HCT116 (cell line): ENCODE measurements around the gene AHCTF1. TPM values are rescaled to one million over a fixed set of nuclear protein-coding genes. Genes with fewer than 3 reads are reported as not detected.

ENCODE experiments used
- ATAC-seq: fragments of 200-7000 bp; cut with Tn5 transposase; 2 replicates; pipeline ENCODE4 v1.9.1; 2020; ENCODE audit warnings: mild to moderate bottlenecking, moderate library complexity
- BruUV-seq: library from RNA; stranded (reverse); fragments of 400-500 nt; replicated peaks from 2 replicates; lab custom pipeline; 2021; lab: Mats Ljungman, UMichigan
- CTCF ChIA-PET: fragments of 300-600 bp; sonication (Branson Sonifier 250); formaldehyde crosslinking; loops from one replicate; lab custom pipeline; 2021; ENCODE audit warnings: antibody characterized with exemption; lab: Charles Lee
- POLR2A ChIA-PET: fragments of 300-600, 350-600 bp; sonication (Branson Sonifier 250); formaldehyde crosslinking; loops from one replicate; lab custom pipeline; 2021; ENCODE audit warnings: antibody characterized with exemption; lab: Charles Lee
- RAD21 ChIA-PET, 2 experiments: fragments of 300-600 bp; sonication (Branson Sonifier 250); formaldehyde crosslinking; loops; one replicate each; lab custom pipeline; 2023; ENCODE audit warnings: low total read pairs in 2 of 2; ENCODE audit not compliant: uncharacterized antibody in 2 of 2, unreplicated experiment in 2 of 2, low non-redundant PET in 1 of 2; lab: Charles Lee
- DNase-seq: peaks from one replicate; pipeline ENCODE4 v3.0.0-alpha.2; 2010; ENCODE audit warnings: low read depth, low spot score
- H2AFZ ChIP-seq: fragments of 200-600 bp; shearing (Covaris generic), sonication (generic); 2 replicates; pipeline ENCODE4 v1.6.1; 2017; ENCODE audit warnings: low read depth, mixed run types, mixed read lengths, antibody characterized with exemption, low read length; ENCODE audit not compliant: poor library complexity, severe bottlenecking
- H3K27ac ChIP-seq: 2 replicates; pipeline ENCODE4 v1.5.1; 2012; ENCODE audit warnings: low read depth, low read length
- H3K27me3 ChIP-seq: fragments of 200-600 bp; sonication (generic); 2 replicates; pipeline ENCODE4 v1.6.1; 2016; ENCODE audit warnings: mixed run types, low read length, mixed read lengths; ENCODE audit not compliant: insufficient read depth
- H3K36me3 ChIP-seq, 2 experiments: fragments of 200-500 bp in 1 of 2; fragments of 200-600 bp in 1 of 2; sonication (Bioruptor generic) in 1 of 2; sonication (generic) in 1 of 2; 2 replicates each; pipeline versions ENCODE4 v1.5.1 to v1.6.1; 2014 to 2016; ENCODE audit warnings: low read length in 2 of 2, inconsistent platforms in 1 of 2, mixed read lengths in 1 of 2, mixed run types in 1 of 2; ENCODE audit not compliant: insufficient read depth in 2 of 2, control insufficient read depth in 1 of 2
- H3K4me1 ChIP-seq, 2 experiments: fragments of 200-600 bp in 1 of 2; sonication (generic) in 1 of 2; 2 replicates each; pipeline versions ENCODE4 v1.5.1 to v1.6.1; 2012 to 2017; ENCODE audit warnings: low read length in 2 of 2, inconsistent platforms in 1 of 2, mild to moderate bottlenecking in 1 of 2, mixed read lengths in 1 of 2, mixed run types in 1 of 2, moderate library complexity in 1 of 2; ENCODE audit not compliant: insufficient read depth in 2 of 2, control insufficient read depth in 1 of 2
- H3K4me2 ChIP-seq: fragments of 200-600 bp; sonication (generic); 2 replicates; pipeline ENCODE4 v1.6.1; 2017; ENCODE audit warnings: mixed run types, low read length, mixed read lengths
- H3K4me3 ChIP-seq, 2 experiments: fragments of 200-600 bp in 1 of 2; sonication (generic) in 1 of 2; replicated peaks in 1 of 2; 2 replicates each; pipeline ENCODE4 v1.5.1; 2011 to 2016; ENCODE audit warnings: low read length in 2 of 2, control low read depth in 1 of 2, low read depth in 1 of 2, mild to moderate bottlenecking in 1 of 2, mixed read lengths in 1 of 2, mixed run types in 1 of 2
- H3K79me2 ChIP-seq: fragments of 200-600 bp; sonication (generic); 2 replicates; pipeline ENCODE4 v1.6.1; 2017; ENCODE audit warnings: mild to moderate bottlenecking, mixed run types, low read length, moderate library complexity, mixed read lengths; ENCODE audit not compliant: insufficient read depth
- H3K9ac ChIP-seq: fragments of 200-600 bp; sonication (generic); 2 replicates; pipeline ENCODE4 v1.6.1; 2016; ENCODE audit warnings: low read length, mixed read lengths
- H3K9me2 ChIP-seq: fragments of 200-600 bp; sonication (generic), shearing (Covaris generic); 2 replicates; pipeline ENCODE4 v1.6.1; 2017; ENCODE audit warnings: mixed run types, mild to moderate bottlenecking, moderate library complexity; ENCODE audit not compliant: insufficient read depth
- H3K9me3 ChIP-seq, 2 experiments: fragments of 200-500 bp in 1 of 2; fragments of 200-600 bp in 1 of 2; sonication (Bioruptor generic) in 1 of 2; sonication (generic) in 1 of 2; 2 replicates each; pipeline ENCODE4 v1.6.1; 2014 to 2017; ENCODE audit warnings: low read length in 2 of 2, mixed read lengths in 2 of 2, inconsistent platforms in 1 of 2, low read depth in 1 of 2, mild to moderate bottlenecking in 1 of 2, mixed run types in 1 of 2, moderate library complexity in 1 of 2; ENCODE audit not compliant: control insufficient read depth in 1 of 2, insufficient read depth in 1 of 2
- H4K20me1 ChIP-seq: fragments of 200-600 bp; sonication (generic), shearing (Covaris generic); 2 replicates; pipeline ENCODE4 v1.6.1; 2017; ENCODE audit warnings: mixed run types, mild to moderate bottlenecking, moderate library complexity; ENCODE audit not compliant: insufficient read depth
- ATF3 ChIP-seq: IDR thresholded peaks from 2 replicates; pipeline ENCODE4 v1.6.1; 2012
- ELF1 ChIP-seq: IDR thresholded peaks from 2 replicates; pipeline ENCODE4 v1.6.1; 2012; ENCODE audit warnings: low read depth, borderline replicate concordance
- EZH2 ChIP-seq: fragments of 200-600 bp; sonication (generic); IDR thresholded peaks from 2 replicates; pipeline ENCODE4 v1.6.1; 2017; ENCODE audit warnings: antibody characterized with exemption, mixed run types
- EZH2phosphoT487 ChIP-seq: fragments of 200-600 bp; IDR thresholded peaks from 2 replicates; pipeline ENCODE4 v1.6.1; 2018; ENCODE audit warnings: antibody characterized with exemption, borderline replicate concordance
- FOSL1 ChIP-seq: IDR thresholded peaks from 2 replicates; pipeline ENCODE4 v1.6.1; 2012; ENCODE audit warnings: low read depth
- JUND ChIP-seq: IDR thresholded peaks from 2 replicates; pipeline ENCODE4 v1.6.1; 2012
- POLR2A ChIP-seq: IDR thresholded peaks from 2 replicates; pipeline ENCODE4 v1.7.0; 2011; ENCODE audit warnings: borderline replicate concordance; ENCODE audit not compliant: insufficient read depth, insufficient read length; ENCODE audit errors: extremely low read depth
- POLR2AphosphoS5 ChIP-seq: IDR thresholded peaks from 2 replicates; pipeline ENCODE4 v1.6.1; 2011; ENCODE audit warnings: mild to moderate bottlenecking, low read depth, low read length, moderate library complexity
- RAD21 ChIP-seq: IDR thresholded peaks from 2 replicates; pipeline ENCODE4 v1.6.1; 2012; ENCODE audit warnings: low read depth, mild to moderate bottlenecking
- REST ChIP-seq: IDR thresholded peaks from 2 replicates; pipeline ENCODE4 v1.6.1; 2012; ENCODE audit warnings: low read depth
- SP1 ChIP-seq: IDR thresholded peaks from 2 replicates; pipeline ENCODE4 v1.6.1; 2012; ENCODE audit warnings: low read depth
- YY1 ChIP-seq: IDR thresholded peaks from 2 replicates; pipeline ENCODE4 v1.6.1; 2011; ENCODE audit warnings: low read length, low read depth, moderate library complexity, mild to moderate bottlenecking; ENCODE audit not compliant: insufficient replicate concordance; ENCODE audit errors: extremely low read depth
- intact Hi-C: fragments of 100-400 bp; cut with micrococcal nuclease; formaldehyde crosslinking; loops from 2 replicates; pipeline ENCODE4 v1.10.0; 2022
- total RNA-seq: library from RNA; stranded (reverse); gene quantifications from one replicate; pipeline ENCODE4 v1.2.1, GENCODE V29; 2021; ENCODE audit not compliant: unreplicated experiment
- TF ChIP-seq, protein P1 (sequence below), 3 experiments: fragments of 200-600 bp in 1 of 3; sonication (generic) in 1 of 3; IDR thresholded peaks in 2 of 3; conservative IDR thresholded peaks in 1 of 3; 2 replicates each; pipeline ENCODE4 v1.5.1; 2012 to 2017; ENCODE audit warnings: low read depth in 2 of 3, low read length in 2 of 3, antibody characterized with exemption in 1 of 3, borderline replicate concordance in 1 of 3, control low read depth in 1 of 3, mild to moderate bottlenecking in 1 of 3, mixed read lengths in 1 of 3, mixed run types in 1 of 3, moderate library complexity in 1 of 3; ENCODE audit not compliant: insufficient read depth in 1 of 3

Gene AHCTF1
- total RNA-seq, 1 experiment from 2014 or later, result 56.2 TPM

GRCh38 chr1:246878551-246878950, 53.2 kb downstream of the AHCTF1 start:
- TF ChIP-seq ATF3 (no peak), EZH2 (no peak), SP1 (no peak), POLR2A (no peak), YY1 (no peak), EZH2phosphoT487 (no peak)
- peaks cover 6% of the 10 kb centered on the region for H4K20me1 ChIP-seq
- no peak overlapping the region for H3K4me3 ChIP-seq
- CTCF ChIA-PET, result no interaction called here
- H3K79me2 ChIP-seq, result peaks cover 83% of the 10 kb centered on the region
- RAD21 ChIA-PET, result no interaction called here
- H3K9me3 ChIP-seq, result no peaks in the 10 kb centered on the region
- no peak for ATAC-seq
- no peak for DNase-seq
- intact Hi-C loops, result no loop called here
- H3K4me2 ChIP-seq, result no peak overlapping the region
- H2AFZ ChIP-seq, result no peak overlapping the region
- no peaks in the 10 kb centered on the region for H3K4me1 ChIP-seq
- POLR2A ChIA-PET, result no interaction called here
- no peak overlapping the region for H3K27ac ChIP-seq
- peaks cover 13 to 27% of the 10 kb centered on the region in 2 experiments for H3K36me3 ChIP-seq
- H3K27me3 ChIP-seq, result no peaks in the 10 kb centered on the region
- H3K9me2 ChIP-seq, result no peaks in the 10 kb centered on the region
- BruUV-seq, result no TSS peak
- H3K9ac ChIP-seq, result no peak overlapping the region

DNA sequence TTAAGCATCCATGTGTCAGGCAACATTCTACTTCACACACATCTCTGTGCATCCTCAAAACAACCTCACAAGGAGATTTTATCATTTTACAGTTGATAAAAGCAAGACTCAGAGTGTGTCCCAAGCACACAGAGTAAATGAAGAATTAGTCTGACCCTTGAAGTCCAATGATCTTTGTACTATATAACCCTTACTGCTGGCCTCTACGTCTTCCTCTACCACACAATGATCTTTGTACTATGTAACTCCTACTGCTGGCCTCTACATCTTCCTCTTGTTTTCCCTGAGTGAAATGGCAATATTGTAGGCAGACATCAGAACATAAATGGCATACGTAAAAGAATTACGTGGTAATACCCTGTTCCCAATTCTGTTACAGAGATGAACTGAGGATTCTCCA, 55.3 kb downstream of the AHCTF1 start:
- POLR2A ChIA-PET, result no interaction called here
- TF ChIP-seq EZH2phosphoT487 (no peak), FOSL1 (no peak), ELF1 (no peak), JUND (no peak), REST (no peak), POLR2AphosphoS5 (no peak), EZH2 (no peak), YY1 (no peak), SP1 (no peak), RAD21 (no peak)
- TF ChIP-seq, protein P1, sequence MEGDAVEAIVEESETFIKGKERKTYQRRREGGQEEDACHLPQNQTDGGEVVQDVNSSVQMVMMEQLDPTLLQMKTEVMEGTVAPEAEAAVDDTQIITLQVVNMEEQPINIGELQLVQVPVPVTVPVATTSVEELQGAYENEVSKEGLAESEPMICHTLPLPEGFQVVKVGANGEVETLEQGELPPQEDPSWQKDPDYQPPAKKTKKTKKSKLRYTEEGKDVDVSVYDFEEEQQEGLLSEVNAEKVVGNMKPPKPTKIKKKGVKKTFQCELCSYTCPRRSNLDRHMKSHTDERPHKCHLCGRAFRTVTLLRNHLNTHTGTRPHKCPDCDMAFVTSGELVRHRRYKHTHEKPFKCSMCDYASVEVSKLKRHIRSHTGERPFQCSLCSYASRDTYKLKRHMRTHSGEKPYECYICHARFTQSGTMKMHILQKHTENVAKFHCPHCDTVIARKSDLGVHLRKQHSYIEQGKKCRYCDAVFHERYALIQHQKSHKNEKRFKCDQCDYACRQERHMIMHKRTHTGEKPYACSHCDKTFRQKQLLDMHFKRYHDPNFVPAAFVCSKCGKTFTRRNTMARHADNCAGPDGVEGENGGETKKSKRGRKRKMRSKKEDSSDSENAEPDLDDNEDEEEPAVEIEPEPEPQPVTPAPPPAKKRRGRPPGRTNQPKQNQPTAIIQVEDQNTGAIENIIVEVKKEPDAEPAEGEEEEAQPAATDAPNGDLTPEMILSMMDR (IDR thresholded peaks at IDR 0.05 in 2 of 3, conservative IDR thresholded peaks at IDR 0.05 in 1 of 3; ENCODE audit: borderline replicate concordance in 1 of 3, insufficient read depth in 1 of 3, low read depth in 2 of 3, low read length in 2 of 3), result no peak

More for the DNA sequence above, 55.3 kb downstream of the AHCTF1 start:
- no peak for ATAC-seq
- no peaks in the 10 kb centered on the region for H3K4me1 ChIP-seq
- RAD21 ChIA-PET, result no interaction called here
- no peak overlapping the region for H2AFZ ChIP-seq
- H3K4me2 ChIP-seq, result no peak overlapping the region
- H3K9me3 ChIP-seq, result no peaks in the 10 kb centered on the region
- H3K79me2 ChIP-seq, result peaks cover 90% of the 10 kb centered on the region
- no peak overlapping the region for H3K27ac ChIP-seq
- H3K36me3 ChIP-seq, result peaks cover 15 to 27% of the 10 kb centered on the region in 2 experiments
- no peak for DNase-seq
- intact Hi-C loops, result no loop called here
- peaks cover 6% of the 10 kb centered on the region for H4K20me1 ChIP-seq
- no peaks in the 10 kb centered on the region for H3K27me3 ChIP-seq
- BruUV-seq, result no TSS peak
- no peaks in the 10 kb centered on the region for H3K9me2 ChIP-seq
- H3K4me3 ChIP-seq, result no peak overlapping the region
- no peak overlapping the region for H3K9ac ChIP-seq
- CTCF ChIA-PET, result no interaction called here
